Stimulated activated CD8-positive, alpha-beta memory T cell treated with anti-CD3 and anti-CD28 coated beads, Interleukin-2, amount 100 ng/mL, for 1 hour (primary cell): ENCODE measurements around the gene RBM38.
"Not testable (repeated sequence)": the region's sequence is repeated elsewhere in the genome, so short reads cannot be mapped to it uniquely, and the experiment has no call there.

Source experiments
- DNase-seq, 2 donors: peaks; one replicate each; pipeline ENCODE4 v3.0.0-alpha.2; 2020; ENCODE audit warnings: low read depth in 2 of 2

RBM38 gene

GRCh38 chr20:57390604-57391438, at the start of gene RBM38:
Gene RBM38, plus strand, starts transcription at chr20:57391396. Its CDS starts 186 bp downstream, at chr20:57391582.
- peak; percentile 48 to 65 for DNase-seq

GRCh38 chr20:57341663-57342062, 49.5 kb upstream of the RBM38 start:
- DNase-seq, result no peak

- DNase-seq, result no peak
Measured at GRCh38 chr20:57342829-57343228, 48.4 kb upstream of the RBM38 start.

GRCh38 chr20:57346477-57346876, 44.7 kb upstream of the RBM38 start:
- DNase-seq, result peak; percentile 20 to 42

- DNase-seq, result no peak
Measured at GRCh38 chr20:57347393-57347792, 43.8 kb upstream of the RBM38 start.

GRCh38 chr20:57348200-57348921, 42.8 kb upstream of the RBM38 start:
- not testable (repeated sequence) for DNase-seq

GRCh38 chr20:57348922-57349574, 42.1 kb upstream of the RBM38 start:
- not testable (repeated sequence) for DNase-seq

- DNase-seq, result no peak
Measured at GRCh38 chr20:57350081-57350710, 41.0 kb upstream of the RBM38 start.

GRCh38 chr20:57350726-57351041, 40.5 kb upstream of the RBM38 start:
- DNase-seq, result not testable (repeated sequence)

GRCh38 chr20:57351042-57351783, 40.0 kb upstream of the RBM38 start, which contains the start of gene RAE1:
Gene RAE1, plus strand, starts transcription at chr20:57351255. Its CDS starts 2,784 bp downstream, at chr20:57354039.
- DNase-seq, result peak; percentile 79 to 85

- DNase-seq, result no peak
Measured at GRCh38 chr20:57352305-57352704, 38.9 kb upstream of the RBM38 start.

- no peak for DNase-seq
Measured at GRCh38 chr20:57353351-57353750, 37.8 kb upstream of the RBM38 start.

GRCh38 chr20:57361517-57361916, 29.7 kb upstream of the RBM38 start:
- no peak for DNase-seq

GRCh38 chr20:57364451-57364850, 26.7 kb upstream of the RBM38 start:
- DNase-seq, result no peak

GRCh38 chr20:57369596-57369995, 21.6 kb upstream of the RBM38 start:
- no peak for DNase-seq

- DNase-seq, result no peak
Measured at GRCh38 chr20:57370316-57370715, 20.9 kb upstream of the RBM38 start.

- DNase-seq, result no peak
Measured at GRCh38 chr20:57371363-57371762, 19.8 kb upstream of the RBM38 start.

GRCh38 chr20:57372157-57372556, 19.0 kb upstream of the RBM38 start:
- no peak for DNase-seq

- no peak for DNase-seq
Measured at GRCh38 chr20:57372581-57373350, 18.4 kb upstream of the RBM38 start.

GRCh38 chr20:57374343-57374930, 16.8 kb upstream of the RBM38 start:
- DNase-seq, result no peak
